Measurements from ENCODE around the gene CWC27.
"Not testable (repeated sequence)": the region's sequence is repeated elsewhere in the genome, so short reads cannot be mapped to it uniquely, and the experiment has no call there.

DNA sequence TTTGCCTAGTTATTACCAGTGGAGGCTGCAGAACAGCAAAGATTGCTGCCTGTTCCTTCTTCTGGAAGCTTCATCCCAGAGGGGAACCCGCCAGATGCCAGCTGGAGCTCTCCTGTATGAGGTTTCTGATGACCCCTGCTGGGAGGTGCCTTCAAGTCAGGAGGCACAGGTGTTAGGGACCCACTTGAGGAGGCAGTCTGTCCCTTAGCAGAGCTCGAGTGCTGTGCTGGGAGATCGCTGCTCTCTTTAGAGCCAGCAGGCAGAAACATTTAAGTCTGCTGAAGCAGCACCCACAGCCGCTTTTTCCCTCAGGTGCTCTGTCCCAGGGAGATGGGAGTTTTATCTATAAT is 170.7 kb downstream of the CWC27 start:
- not testable (repeated sequence) for TF ChIP-seq POLR2A (IDR thresholded peaks at IDR 0.05; ENCODE audit: low read depth, low read length); TAF1 (IDR thresholded peaks at IDR 0.05; ENCODE audit: low read depth, low read length); POLR2AphosphoS5 (IDR thresholded peaks at IDR 0.05; ENCODE audit: low read depth, low read length); PAX5 (IDR thresholded peaks at IDR 0.05; ENCODE audit: insufficient read depth, low read length, severe bottlenecking); SPI1 (IDR thresholded peaks at IDR 0.05; ENCODE audit: low read depth, low read length)
